HG03097 (cell line): ENCODE data around the gene SHC1.

Experiments
- ATAC-seq: cut with Tn5 transposase; IDR thresholded peaks from one replicate; pipeline ENCODE4 v1.9.1; 2021; ENCODE audit not compliant: unreplicated experiment, low FRiP score

SHC1 gene

GRCh38 chr1:154974808-154975408 lies 4.4 kb upstream of the SHC1 start:
- peak; percentile 43 for ATAC-seq

GRCh38 chr1:154974102-154974807 lies 3.7 kb upstream of the SHC1 start, which contains the start of gene CKS1B:
Gene CKS1B (plus strand): TSS chr1:154974681. CDS start chr1:154974746, 65 bp downstream.
- ATAC-seq, result peak; percentile 74

- ATAC-seq, result peak; percentile 25
Observed at GRCh38 chr1:154973344-154974101, 3.0 kb upstream of the SHC1 start.

GRCh38 chr1:154972517-154973343 lies 2.2 kb upstream of the SHC1 start:
- no peak for ATAC-seq

DNA sequence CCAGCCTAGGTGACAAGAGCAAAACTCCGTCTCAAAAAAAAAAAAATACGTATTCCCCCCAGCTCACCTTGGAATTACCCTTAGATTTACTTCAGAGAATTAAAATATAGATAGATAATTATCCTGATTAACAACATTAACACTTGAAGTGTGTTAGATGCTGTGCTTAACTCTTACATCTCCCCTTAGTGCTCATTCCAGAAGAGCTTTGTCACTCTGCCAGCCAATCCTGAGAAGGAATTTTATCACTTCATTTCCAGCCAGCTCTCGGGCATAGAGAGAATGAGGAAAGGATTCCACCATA lies 1.6 kb upstream of the SHC1 start:
- ATAC-seq, result no peak

DNA sequence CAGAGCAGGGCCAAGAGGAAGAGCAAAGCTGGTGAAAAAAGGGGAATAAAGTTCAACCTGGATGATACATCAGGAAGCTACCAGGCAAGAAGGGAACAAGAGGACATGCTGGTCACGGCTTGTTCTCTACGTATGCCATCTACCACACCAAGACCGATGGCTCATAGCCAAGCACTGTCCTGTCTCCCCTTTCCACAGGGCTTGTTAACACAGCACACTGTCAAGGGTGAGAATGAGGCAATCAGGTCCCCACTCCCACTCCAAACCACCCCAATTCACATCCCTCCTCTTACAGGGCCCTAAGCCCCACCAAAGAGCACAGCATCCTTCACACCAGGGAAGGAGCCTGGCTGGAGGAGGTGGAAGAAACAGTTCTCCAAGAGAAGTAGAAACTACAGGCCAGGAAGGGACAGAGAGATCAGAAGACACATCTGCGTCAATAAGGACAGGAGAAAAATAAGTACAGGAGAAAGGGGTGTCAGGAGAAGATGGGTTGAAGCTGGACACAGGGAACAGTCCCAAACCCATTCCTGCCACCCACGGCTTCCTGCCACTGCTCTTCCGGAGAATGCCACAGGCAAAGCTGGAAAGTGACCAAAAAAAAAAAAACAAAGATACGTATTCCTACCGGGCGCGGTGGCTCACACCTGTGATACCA lies 923 bp upstream of the SHC1 start:
- ATAC-seq, result no peak

GRCh38 chr1:154969860-154970452 lies 591 bp downstream of the SHC1 start:
- ATAC-seq, result no peak

GRCh38 chr1:154969246-154969645 lies 1.3 kb downstream of the SHC1 start:
- ATAC-seq, result no peak

DNA sequence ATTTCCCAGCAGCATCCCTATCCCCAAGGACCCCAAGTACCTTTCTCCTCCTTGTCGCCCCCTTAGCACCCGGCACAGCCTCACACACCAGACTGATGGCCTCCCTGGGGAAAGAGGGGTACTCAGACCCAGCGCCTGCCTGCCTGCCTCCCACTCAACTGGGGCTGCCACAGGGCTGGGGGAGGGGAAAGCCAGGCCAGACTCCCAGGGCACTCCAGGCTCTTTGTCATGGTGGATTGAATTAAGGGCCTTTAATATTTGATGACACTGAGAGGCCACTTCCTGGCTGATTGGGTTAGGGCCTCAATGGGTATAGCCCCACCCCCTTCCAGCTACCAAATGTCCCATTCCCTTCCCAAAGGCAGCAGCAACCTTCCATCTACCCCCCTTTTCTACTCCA lies 1.8 kb downstream of the SHC1 start:
- no peak for ATAC-seq

DNA sequence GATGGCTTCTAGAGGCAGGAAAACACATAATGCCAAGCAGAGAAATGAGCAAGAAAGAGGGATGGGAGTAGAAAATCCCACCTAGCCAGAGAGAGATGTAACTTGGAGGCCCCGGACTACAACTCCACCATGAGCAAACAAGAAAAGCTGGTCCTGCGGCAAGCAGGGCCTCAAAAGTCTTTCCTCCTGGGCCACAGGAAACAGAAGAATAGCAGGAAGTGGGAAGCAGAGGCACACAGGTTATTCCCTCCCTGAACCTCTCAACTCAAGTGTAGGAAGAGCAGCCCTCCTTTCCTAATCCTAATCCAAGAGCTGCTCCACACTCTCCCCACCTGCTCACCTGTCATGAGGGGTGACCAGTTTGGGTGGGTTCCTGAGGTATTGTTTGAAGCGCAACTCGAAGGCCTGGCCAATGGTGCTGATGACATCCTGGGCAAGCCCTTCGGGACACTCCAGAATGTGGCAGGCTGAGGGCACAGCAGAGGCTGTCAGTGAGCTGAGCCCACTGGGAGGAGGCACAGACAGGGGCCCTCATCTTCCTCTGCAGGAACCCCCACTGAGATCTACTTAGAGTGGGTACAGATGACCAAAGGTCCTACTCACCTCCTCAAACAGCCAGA lies 3.1 kb downstream of the SHC1 start:
- ATAC-seq, result no peak

- no peak for ATAC-seq
Observed at GRCh38 chr1:154966111-154966510, 4.4 kb downstream of the SHC1 start.

DNA sequence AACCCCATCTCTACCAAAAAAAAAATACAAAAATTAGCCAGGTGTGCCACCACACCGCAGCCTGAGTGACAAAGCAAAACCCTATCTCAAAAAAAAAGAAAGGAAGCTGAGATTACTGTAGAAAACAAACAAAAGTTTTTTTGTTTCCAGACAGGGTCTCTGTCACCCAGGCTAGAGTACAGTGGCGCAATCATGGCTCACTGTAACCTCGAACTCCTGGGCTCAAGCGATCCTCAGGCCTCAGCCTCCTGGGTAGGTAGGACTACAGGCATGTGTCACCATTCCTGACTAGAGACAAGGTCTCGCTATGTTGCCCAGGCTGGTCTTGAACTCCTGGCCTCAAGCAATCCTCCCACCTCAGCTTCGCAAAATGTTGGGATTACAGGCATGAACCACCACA lies 6.2 kb downstream of the SHC1 start:
- ATAC-seq, result no peak

GRCh38 chr1:154963643-154964042 lies 6.9 kb downstream of the SHC1 start:
- no peak for ATAC-seq

DNA sequence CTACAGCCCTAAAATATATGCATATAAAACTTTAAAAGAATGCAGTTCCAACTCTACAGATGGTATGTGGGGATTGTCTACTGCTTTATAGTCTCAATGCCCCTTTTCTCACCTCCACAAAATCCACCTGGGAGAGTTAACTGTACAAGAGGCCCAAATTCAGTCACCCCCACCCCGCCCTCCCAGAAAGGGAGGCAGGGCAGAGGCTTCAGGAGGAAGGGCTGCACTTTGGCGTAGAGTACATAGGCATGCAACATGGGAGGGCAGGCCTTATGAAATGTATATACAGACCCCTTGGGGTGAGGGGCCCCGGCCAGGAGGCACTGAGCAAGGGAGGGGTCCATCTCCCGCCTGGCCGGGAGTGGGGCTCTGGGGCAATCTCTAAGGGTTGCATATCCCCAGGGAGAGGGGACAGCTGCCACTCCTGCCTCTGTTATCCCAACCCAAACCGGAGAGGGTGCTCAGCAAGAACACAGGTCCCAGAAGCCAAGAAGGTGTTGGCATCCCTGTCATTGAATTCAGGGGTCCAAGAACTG lies 7.7 kb downstream of the SHC1 start:
- no peak for ATAC-seq

DNA sequence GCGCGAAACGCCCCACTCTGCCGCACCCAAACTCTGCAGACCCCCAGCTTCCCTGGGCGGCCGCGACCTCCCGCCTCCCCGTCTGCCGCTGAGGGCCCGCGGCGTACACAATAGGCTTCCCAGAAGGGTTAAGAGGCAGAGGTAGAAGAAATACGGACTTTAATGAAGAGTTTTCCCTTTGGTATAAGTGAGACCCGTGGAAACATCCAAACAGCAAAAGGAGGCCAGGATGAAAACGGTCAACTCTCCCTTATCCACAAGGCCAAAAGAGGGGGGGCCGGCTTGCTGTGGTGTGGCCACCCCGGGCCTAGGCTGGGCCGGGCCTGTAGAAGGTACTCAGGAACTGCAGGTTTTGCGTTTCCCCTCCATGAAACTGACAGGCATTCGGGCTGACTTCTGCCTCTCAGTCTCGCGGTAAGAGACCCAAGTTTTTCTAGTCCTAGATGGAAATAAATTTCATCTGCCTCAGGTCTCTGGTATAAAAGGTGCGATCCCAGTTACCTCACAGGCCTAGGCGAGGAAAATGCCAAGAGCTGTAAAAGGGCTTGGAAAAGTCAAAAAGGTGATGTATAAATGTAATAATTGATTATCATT lies 8.3 kb downstream of the SHC1 start:
- peak; percentile 3 for ATAC-seq

DNA sequence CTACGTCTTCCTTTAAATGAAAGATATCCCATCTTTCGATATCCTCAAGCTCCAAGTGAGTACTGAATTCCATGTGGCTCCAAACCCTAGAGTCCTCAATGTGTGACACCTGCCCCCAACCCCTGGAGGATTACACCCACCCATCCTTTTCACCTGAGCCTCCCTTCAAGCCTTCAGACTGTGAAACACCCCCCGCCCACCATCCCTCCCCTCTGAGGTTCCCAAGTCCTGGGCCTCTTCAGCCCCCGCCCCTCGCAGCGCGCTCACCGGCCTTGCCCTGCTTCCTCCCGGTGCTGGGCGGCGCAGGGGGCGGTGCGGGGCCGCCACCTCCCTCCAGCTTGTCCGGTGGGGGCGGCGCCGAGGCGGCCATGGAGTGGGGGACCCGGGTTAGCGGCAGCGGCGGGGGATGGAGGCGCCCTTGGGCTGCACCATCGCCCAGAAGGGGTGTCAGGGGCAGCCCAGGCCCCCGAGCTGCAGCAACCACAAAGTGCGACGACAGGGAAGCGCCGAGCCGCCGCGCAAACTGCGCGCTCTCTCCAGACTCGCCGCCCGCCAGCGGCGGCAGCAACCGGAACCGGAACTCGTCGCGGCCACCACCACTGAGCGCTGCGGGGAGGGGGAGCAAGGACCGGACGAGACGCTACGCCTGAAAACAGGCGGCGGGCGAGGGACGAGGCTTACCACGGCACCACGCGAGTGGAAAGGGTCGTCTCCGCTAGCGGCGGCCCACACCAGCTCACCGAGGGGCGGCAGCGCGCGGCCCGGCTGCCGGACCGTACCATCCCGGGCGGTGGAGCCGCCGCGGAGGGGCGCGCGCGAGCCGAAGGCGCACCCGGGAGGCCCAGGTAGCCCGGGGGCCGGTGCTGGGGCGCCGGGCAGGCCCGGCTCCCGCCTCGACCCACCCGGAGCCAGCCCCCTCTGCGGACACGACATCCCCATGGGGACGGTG lies 9.1 kb downstream of the SHC1 start, which contains the start of gene PYGO2:
Gene PYGO2 (minus strand): TSS at position 576 of the 949 bp plus-strand sequence. CDS start 206 bp downstream, at position 370.
- ATAC-seq, result peak; percentile 51

DNA sequence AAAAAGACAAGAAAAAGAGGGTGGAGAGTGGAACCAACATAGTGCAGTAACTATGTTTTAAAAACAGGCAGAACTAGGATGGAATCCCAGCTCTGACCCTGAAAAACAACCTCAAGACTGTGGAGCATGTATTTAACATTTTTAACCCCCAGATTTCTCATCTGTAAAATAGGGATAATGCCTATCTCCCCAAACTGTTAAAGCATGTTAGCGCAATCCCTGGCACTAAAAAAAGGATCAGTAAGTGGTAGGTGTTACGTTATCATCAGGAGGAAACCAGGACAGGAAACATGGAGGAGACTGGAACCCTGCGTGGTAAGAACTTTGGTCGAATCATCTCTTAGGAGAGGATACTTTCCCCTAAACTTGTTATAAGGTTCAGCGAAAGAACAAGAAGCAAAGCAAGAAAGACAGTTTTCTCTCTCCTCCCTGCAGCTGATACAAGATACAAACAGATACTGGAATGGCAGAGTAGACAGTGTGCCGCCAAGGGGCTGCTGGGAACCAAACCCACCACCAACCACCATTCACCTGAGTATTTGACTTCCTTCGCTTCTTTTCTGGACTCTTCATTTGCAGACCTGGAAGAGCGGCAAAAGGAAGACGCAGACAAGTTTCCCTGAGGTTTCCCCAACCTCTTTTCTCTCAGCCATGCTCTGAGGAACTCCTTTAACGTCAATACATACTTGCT lies 10.0 kb downstream of the SHC1 start:
- ATAC-seq, result no peak
